MM.1S (cell line): ENCODE data around the gene DOCK4.

Experiments used
- DNase-seq: peaks from one replicate; pipeline ENCODE4 v3.0.0-alpha.2; 2015
- H2AFZ ChIP-seq: fragments of 300-600 bp; sonication (generic); 2 replicates; pipeline ENCODE4 v1.6.0; 2016; ENCODE audit warnings: antibody characterized with exemption, low read length
- H3F3A ChIP-seq: fragments of 300-600 bp; sonication (generic); 2 replicates; pipeline ENCODE4 v1.6.1; 2016; ENCODE audit warnings: mild to moderate bottlenecking, antibody characterized with exemption, low read length, moderate library complexity, mixed read lengths; ENCODE audit not compliant: insufficient read depth
- H3K27ac ChIP-seq: fragments of 300-600 bp; sonication (generic); 2 replicates; pipeline ENCODE4 v1.5.1; 2016; ENCODE audit warnings: mild to moderate bottlenecking, low read length
- H3K27me3 ChIP-seq: fragments of 300-600 bp; sonication (generic); replicated peaks from 2 replicates; pipeline ENCODE4 v1.6.0; 2016; ENCODE audit warnings: low read length; ENCODE audit not compliant: insufficient read depth
- H3K36me3 ChIP-seq: fragments of 300-600 bp; sonication (generic); replicated peaks from 2 replicates; pipeline ENCODE4 v1.6.1; 2016; ENCODE audit warnings: mild to moderate bottlenecking, low read length, mixed read lengths; ENCODE audit not compliant: insufficient read depth
- H3K4me1 ChIP-seq: fragments of 300-600 bp; sonication (generic); 2 replicates; pipeline ENCODE4 v1.6.1; 2016; ENCODE audit warnings: low read length, mixed read lengths
- H3K4me2 ChIP-seq: fragments of 300-600 bp; sonication (generic); 2 replicates; pipeline ENCODE4 v1.6.0; 2016; ENCODE audit warnings: low read depth, low read length
- H3K4me3 ChIP-seq: fragments of 300-600 bp; sonication (generic); 2 replicates; pipeline ENCODE4 v1.5.1; 2016; ENCODE audit warnings: low read length, mixed read lengths
- H3K79me2 ChIP-seq: fragments of 300-600 bp; sonication (generic); 2 replicates; pipeline ENCODE4 v1.6.1; 2016; ENCODE audit warnings: mixed run types, low read length, mixed read lengths
- H3K9ac ChIP-seq: fragments of 300-600 bp; sonication (generic); 2 replicates; pipeline ENCODE4 v1.6.1; 2016; ENCODE audit warnings: low read length, mixed read lengths
- H3K9me2 ChIP-seq: fragments of 300-600 bp; sonication (generic); replicated peaks from 2 replicates; pipeline ENCODE4 v1.6.1; 2016; ENCODE audit warnings: mild to moderate bottlenecking, low read length, mixed read lengths; ENCODE audit not compliant: insufficient read depth
- H3K9me3 ChIP-seq: fragments of 300-600 bp; sonication (generic); replicated peaks from 2 replicates; pipeline ENCODE4 v1.6.1; 2016; ENCODE audit warnings: mild to moderate bottlenecking, low read length, mixed read lengths; ENCODE audit not compliant: insufficient read depth
- H4K20me1 ChIP-seq: fragments of 300-600 bp; sonication (generic); 2 replicates; pipeline ENCODE4 v1.6.1; 2016; ENCODE audit warnings: mild to moderate bottlenecking, low read length, moderate library complexity, mixed read lengths; ENCODE audit not compliant: insufficient read depth
- CTCF ChIP-seq: fragments of 300-600 bp; sonication (generic); IDR thresholded peaks from 2 replicates; pipeline ENCODE4 v1.5.1; 2016; ENCODE audit warnings: antibody characterized with exemption, low read length, mixed read lengths
- EZH2 ChIP-seq: fragments of 300-600 bp; sonication (generic); optimal IDR thresholded peaks from 2 replicates; pipeline ENCODE3; 2017; ENCODE audit warnings: low read depth, mild to moderate bottlenecking, antibody characterized with exemption, low read length, mixed read lengths
- EZH2phosphoT487 ChIP-seq: fragments of 300-600 bp; sonication (generic); IDR thresholded peaks from 2 replicates; pipeline ENCODE4 v1.6.1; 2018; ENCODE audit warnings: antibody characterized with exemption, low read length

The DOCK4 gene

DNA sequence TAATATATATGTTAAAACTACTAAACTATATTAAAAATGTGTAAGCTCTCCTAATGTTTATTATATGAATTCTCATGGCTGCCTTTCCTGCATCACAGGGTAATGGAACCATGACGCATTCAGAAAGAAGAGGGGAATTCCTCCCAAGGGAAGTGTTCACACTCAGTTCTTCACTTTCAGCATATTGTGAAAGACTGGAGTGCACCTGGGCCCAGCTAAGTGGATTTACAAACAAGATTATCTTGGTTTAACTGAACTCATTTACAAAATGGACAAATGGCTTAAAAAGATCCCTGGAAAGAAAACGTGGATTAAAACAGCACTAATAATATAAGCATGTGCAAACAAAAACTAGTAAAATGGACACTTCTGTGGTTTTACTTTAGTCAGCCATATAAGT lies 149.8 kb downstream of the DOCK4 start:
- no peak for TF ChIP-seq CTCF
- TF ChIP-seq EZH2: no peak
- TF ChIP-seq EZH2phosphoT487: no peak
- H3K4me2 ChIP-seq: peak overlapping the region; percentile 37
- no peaks in the 10 kb centered on the region for H3K9me3 ChIP-seq
- peak; percentile 78 for DNase-seq
- H3K79me2 ChIP-seq: peaks cover 85% of the 10 kb centered on the region
- no peaks in the 10 kb centered on the region for H3K36me3 ChIP-seq
- H3K4me3 ChIP-seq: no peak overlapping the region
- H3K4me1 ChIP-seq: peaks cover 56% of the 10 kb centered on the region
- H3K27ac ChIP-seq: peak overlapping the region; percentile 66; the same call in 1 of the 2 replicates
- H3F3A ChIP-seq: peaks cover 14% of the 10 kb centered on the region; the same call in 1 of the 2 replicates
- H3K27me3 ChIP-seq: no peaks in the 10 kb centered on the region
- H4K20me1 ChIP-seq: no peaks in the 10 kb centered on the region
- H3K9ac ChIP-seq: peak overlapping the region; percentile 29; the same call in 1 of the 2 replicates
- no peaks in the 10 kb centered on the region for H3K9me2 ChIP-seq
- H2AFZ ChIP-seq: 0 out of 2 replicates have a peak overlapping the region, but pooled peaks have one; percentile 9

DNA sequence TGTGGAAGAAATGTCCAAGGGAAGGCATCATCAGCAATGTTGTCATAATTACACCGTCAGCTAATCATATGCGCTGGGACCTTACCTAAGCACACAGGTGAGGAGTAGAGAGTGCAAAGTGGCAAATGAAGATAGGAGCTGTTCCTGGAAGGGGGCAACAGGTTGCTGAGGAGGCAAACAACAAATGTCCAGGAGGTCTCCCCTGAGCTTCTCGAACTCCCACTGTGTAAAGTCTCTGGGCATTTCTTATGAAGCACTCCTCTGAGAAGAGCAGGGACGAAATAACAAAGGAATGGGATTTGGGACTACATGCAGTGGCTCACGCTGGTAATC lies 152.5 kb downstream of the DOCK4 start:
- no peak overlapping the region for H3K27ac ChIP-seq
- H3K9ac ChIP-seq: no peak overlapping the region
- H3K36me3 ChIP-seq: no peaks in the 10 kb centered on the region
- peaks cover 38% of the 10 kb centered on the region for H3K4me1 ChIP-seq
- TF ChIP-seq CTCF: no peak
- TF ChIP-seq EZH2phosphoT487: no peak
- TF ChIP-seq EZH2: no peak
- no peak for DNase-seq
- no peak overlapping the region for H3K4me3 ChIP-seq
- H3K4me2 ChIP-seq: no peak overlapping the region
- no peaks in the 10 kb centered on the region for H4K20me1 ChIP-seq
- H3F3A ChIP-seq: peaks cover 10% of the 10 kb centered on the region; the same call in 1 of the 2 replicates
- peaks cover 81% of the 10 kb centered on the region for H3K79me2 ChIP-seq
- H3K27me3 ChIP-seq: no peaks in the 10 kb centered on the region
- H3K9me3 ChIP-seq: no peaks in the 10 kb centered on the region
- no peaks in the 10 kb centered on the region for H3K9me2 ChIP-seq
- no peak overlapping the region for H2AFZ ChIP-seq

GRCh38 chr7:112052993-112053736 lies 153.0 kb downstream of the DOCK4 start:
- H3K9me3 ChIP-seq: no peaks in the 10 kb centered on the region
- H3K4me3 ChIP-seq: no peak overlapping the region
- H3K27me3 ChIP-seq: no peaks in the 10 kb centered on the region
- H3F3A ChIP-seq: peaks cover 10% of the 10 kb centered on the region; the same call in 1 of the 2 replicates
- no peaks in the 10 kb centered on the region for H4K20me1 ChIP-seq
- peaks cover 78% of the 10 kb centered on the region for H3K79me2 ChIP-seq
- no peaks in the 10 kb centered on the region for H3K9me2 ChIP-seq
- DNase-seq: no peak
- no peak overlapping the region for H2AFZ ChIP-seq
- H3K36me3 ChIP-seq: no peaks in the 10 kb centered on the region
- peaks cover 33% of the 10 kb centered on the region for H3K4me1 ChIP-seq
- H3K4me2 ChIP-seq: no peak overlapping the region
- no peak overlapping the region for H3K27ac ChIP-seq
- no peak for TF ChIP-seq EZH2phosphoT487
- no peak for TF ChIP-seq CTCF
- no peak overlapping the region for H3K9ac ChIP-seq
